GM18909 (cell line): Measurements from ENCODE around the gene KAZN.

Source experiments
- ATAC-seq: cut with Tn5 transposase; IDR thresholded peaks from one replicate; pipeline ENCODE4 v1.9.1; 2021; ENCODE audit warnings: mild to moderate bottlenecking; ENCODE audit not compliant: unreplicated experiment, poor library complexity

KAZN gene

GRCh38 chr1:14636897-14637632 lies 38.6 kb downstream of the KAZN start:
- no peak for ATAC-seq

GRCh38 chr1:14639291-14640050 lies 41.0 kb downstream of the KAZN start:
- ATAC-seq: no peak

GRCh38 chr1:14642712-14643111 lies 44.2 kb downstream of the KAZN start:
- ATAC-seq: no peak

GRCh38 chr1:14646973-14647372 lies 48.5 kb downstream of the KAZN start:
- ATAC-seq: no peak

- no peak for ATAC-seq
These were observed 49.3 kb downstream of the KAZN start for GRCh38 chr1:14647777-14648176.

- no peak for ATAC-seq
These were observed 49.9 kb downstream of the KAZN start for GRCh38 chr1:14648391-14648790.

GRCh38 chr1:14648896-14649855 lies 50.7 kb downstream of the KAZN start:
- no peak for ATAC-seq

GRCh38 chr1:14649976-14650375 lies 51.5 kb downstream of the KAZN start:
- ATAC-seq: no peak

GRCh38 chr1:14650951-14651350 lies 52.5 kb downstream of the KAZN start:
- no peak for ATAC-seq

GRCh38 chr1:14652840-14653239 lies 54.4 kb downstream of the KAZN start:
- no peak for ATAC-seq

- no peak for ATAC-seq
These were observed 55.0 kb downstream of the KAZN start for GRCh38 chr1:14653461-14653960.

GRCh38 chr1:14654554-14654953 lies 56.1 kb downstream of the KAZN start:
- no peak for ATAC-seq

GRCh38 chr1:14655385-14655784 lies 56.9 kb downstream of the KAZN start:
- ATAC-seq: no peak

- no peak for ATAC-seq
These were observed 58.0 kb downstream of the KAZN start for GRCh38 chr1:14656384-14656937.

- no peak for ATAC-seq
These were observed 60.2 kb downstream of the KAZN start for GRCh38 chr1:14658642-14659041.

GRCh38 chr1:14659913-14660312 lies 61.4 kb downstream of the KAZN start:
- no peak for ATAC-seq

GRCh38 chr1:14660801-14661200 lies 62.3 kb downstream of the KAZN start:
- no peak for ATAC-seq

- ATAC-seq: no peak
These were observed 62.7 kb downstream of the KAZN start for GRCh38 chr1:14661222-14661621.

GRCh38 chr1:14662116-14662515 lies 63.6 kb downstream of the KAZN start:
- no peak for ATAC-seq

- ATAC-seq: no peak
These were observed 65.3 kb downstream of the KAZN start for GRCh38 chr1:14663773-14664172.
